Epithelial cell of esophagus (primary cell): ENCODE results near the gene PIK3CD.

Experiments
- DNase-seq: peaks from one replicate; pipeline ENCODE4 v3.0.0; 2010; ENCODE audit warnings: low read depth
- H3K4me3 ChIP-seq: 2 replicates; pipeline ENCODE4 v1.5.1; 2011; ENCODE audit warnings: mild to moderate bottlenecking, low read length, control low read depth
- CTCF ChIP-seq: IDR thresholded peaks from 2 replicates; pipeline ENCODE4 v1.5.1; 2011; ENCODE audit warnings: low read depth, mild to moderate bottlenecking, low read length, control low read depth, inconsistent platforms; ENCODE audit not compliant: insufficient read depth; ENCODE audit errors: missing control alignments

PIK3CD gene

GRCh38 chr1:9718006-9718680 lies 66.6 kb downstream of the PIK3CD start:
- H3K4me3 ChIP-seq, result no peak overlapping the region
- no peak for DNase-seq
- TF ChIP-seq CTCF, result no peak

- H3K4me3 ChIP-seq, result no peak overlapping the region
- no peak for TF ChIP-seq CTCF
- no peak for DNase-seq
Observed at GRCh38 chr1:9719978-9720722, 68.6 kb downstream of the PIK3CD start.

GRCh38 chr1:9720785-9721605 lies 69.5 kb downstream of the PIK3CD start:
- H3K4me3 ChIP-seq, result no peak overlapping the region
- no peak for DNase-seq
- TF ChIP-seq CTCF, result no peak

GRCh38 chr1:9721606-9722377 lies 70.3 kb downstream of the PIK3CD start:
- no peak overlapping the region for H3K4me3 ChIP-seq
- TF ChIP-seq CTCF, result peak; percentile 47

GRCh38 chr1:9722378-9722749 lies 70.8 kb downstream of the PIK3CD start:
- DNase-seq, result no peak
- TF ChIP-seq CTCF, result no peak
- no peak overlapping the region for H3K4me3 ChIP-seq

More at GRCh38 chr1:9721606-9722377, 70.3 kb downstream of the PIK3CD start:
- peak; percentile 27 for DNase-seq

GRCh38 chr1:9723068-9723805 lies 71.7 kb downstream of the PIK3CD start:
- H3K4me3 ChIP-seq, result no peak overlapping the region
- TF ChIP-seq CTCF, result no peak
- DNase-seq, result no peak
